Measurements from ENCODE around the gene DNAJB9. TPM values are rescaled to one million over a fixed set of nuclear protein-coding genes. Genes with fewer than 3 reads are reported as not detected.

The DNAJB9 gene
- total RNA-seq, 1 donor from 2014 or later: 28.7 TPM

DNA sequence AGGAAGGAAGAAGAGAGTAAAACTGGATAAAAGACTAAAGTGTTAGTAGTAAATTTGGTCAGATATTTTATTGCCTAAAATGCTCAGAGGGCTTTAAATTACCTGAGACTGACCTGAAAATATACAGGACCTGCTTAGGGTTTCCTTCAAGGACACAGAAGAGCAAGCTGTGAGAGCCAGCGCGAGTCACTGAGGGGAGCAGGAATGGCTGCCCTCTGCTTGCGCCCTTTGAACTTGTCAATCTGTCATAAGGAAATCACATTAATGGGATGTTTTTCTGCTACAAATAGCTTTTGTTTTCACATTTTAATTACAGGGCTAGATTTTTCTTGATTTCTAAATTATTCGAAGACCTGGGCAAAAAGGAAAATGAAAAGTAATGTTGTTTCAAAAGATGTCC is 26.9 kb downstream of the DNAJB9 start:
- no peaks in the 10 kb centered on the region for H3K27me3 ChIP-seq
- no peak overlapping the region for H3K27ac ChIP-seq
- TF ChIP-seq POLR2A (IDR thresholded peaks at IDR 0.05) (no peak), CTCF (IDR thresholded peaks at IDR 0.05) (no peak), POLR2AphosphoS5 (IDR thresholded peaks at IDR 0.05; ENCODE audit: insufficient read depth in 1 of 2, low read depth in 1 of 2) (no peak)
- DNase-seq (ENCODE audit: extremely low spot score in 2 of 2): no peak
- H3K9me3 ChIP-seq: no peaks in the 10 kb centered on the region
- H3K4me3 ChIP-seq: no peak overlapping the region
- intact Hi-C loops (cut with DNase I): no loop called here
- H3K4me1 ChIP-seq: no peaks in the 10 kb centered on the region
- no peaks in the 10 kb centered on the region for H3K36me3 ChIP-seq

- Histone ChIP-seq H3K27ac (no peak overlapping the region), H3K36me3 (no peaks in the 10 kb centered on the region), H3K4me1 (no peaks in the 10 kb centered on the region), H3K4me3 (no peak overlapping the region), H3K9me3 (no peaks in the 10 kb centered on the region), H3K27me3 (no peaks in the 10 kb centered on the region)
- DNase-seq (ENCODE audit: extremely low spot score in 2 of 2): no peak
- TF ChIP-seq POLR2AphosphoS5 (IDR thresholded peaks at IDR 0.05; ENCODE audit: insufficient read depth in 1 of 2, low read depth in 1 of 2): no peak
- no peak for TF ChIP-seq POLR2A (IDR thresholded peaks at IDR 0.05)
- no peak for TF ChIP-seq CTCF (IDR thresholded peaks at IDR 0.05)
- intact Hi-C loops (cut with DNase I): no loop called here
These were observed 28.5 kb downstream of the DNAJB9 start for GRCh38 chr7:108598153-108598552.

GRCh38 chr7:108598914-108599580 is 29.4 kb downstream of the DNAJB9 start:
- intact Hi-C loops (cut with DNase I): no loop called here
- no peak overlapping the region for H3K4me3 ChIP-seq

DNA sequence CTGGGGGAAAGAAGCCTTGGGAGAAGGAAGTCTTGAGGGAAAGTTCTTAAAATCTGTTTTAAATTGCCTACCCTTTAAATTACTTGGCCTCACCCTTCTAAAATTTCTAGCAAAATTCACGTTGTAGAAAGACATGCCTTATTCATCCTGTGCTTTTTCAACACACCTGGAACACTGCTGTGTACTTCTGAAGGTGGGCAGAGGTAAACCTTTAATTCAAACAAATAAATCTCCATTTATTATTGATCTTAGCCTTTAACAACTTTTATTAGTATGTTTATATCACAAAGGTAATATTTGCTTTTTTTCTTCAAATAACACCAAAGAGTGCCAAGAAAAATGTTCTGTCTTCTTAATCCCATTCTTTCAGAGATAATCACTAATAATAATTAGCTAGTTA is 30.7 kb downstream of the DNAJB9 start:
- DNase-seq (ENCODE audit: extremely low spot score in 2 of 2): no peak
- TF ChIP-seq CTCF (IDR thresholded peaks at IDR 0.05) (no peak), POLR2A (IDR thresholded peaks at IDR 0.05) (no peak)
- Histone ChIP-seq H3K4me1 (no peaks in the 10 kb centered on the region), H3K36me3 (no peaks in the 10 kb centered on the region), H3K9me3 (no peaks in the 10 kb centered on the region), H3K4me3 (no peak overlapping the region), H3K27me3 (no peaks in the 10 kb centered on the region), H3K27ac (no peak overlapping the region)
- intact Hi-C loops (cut with DNase I): no loop called here

More at GRCh38 chr7:108598914-108599580, 29.4 kb downstream of the DNAJB9 start:
- no peaks in the 10 kb centered on the region for H3K4me1 ChIP-seq
- H3K27me3 ChIP-seq: no peaks in the 10 kb centered on the region
- no peaks in the 10 kb centered on the region for H3K36me3 ChIP-seq
- no peaks in the 10 kb centered on the region for H3K9me3 ChIP-seq
- TF ChIP-seq CTCF (IDR thresholded peaks at IDR 0.05): no peak
- no peak for TF ChIP-seq POLR2A (IDR thresholded peaks at IDR 0.05)
- no peak for TF ChIP-seq POLR2AphosphoS5 (IDR thresholded peaks at IDR 0.05; ENCODE audit: insufficient read depth in 1 of 2, low read depth in 1 of 2)
- no peak for DNase-seq (ENCODE audit: extremely low spot score in 2 of 2)
- H3K27ac ChIP-seq: no peak overlapping the region

GRCh38 chr7:108603656-108604306 is 34.1 kb downstream of the DNAJB9 start:
- no peaks in the 10 kb centered on the region for H3K27me3 ChIP-seq
- no peaks in the 10 kb centered on the region for H3K4me1 ChIP-seq
- H3K4me3 ChIP-seq: no peak overlapping the region
- no peaks in the 10 kb centered on the region for H3K36me3 ChIP-seq
- intact Hi-C loops (cut with DNase I): no loop called here
- DNase-seq (ENCODE audit: extremely low spot score in 2 of 2): no peak
- H3K9me3 ChIP-seq: no peaks in the 10 kb centered on the region
- no peak overlapping the region for H3K27ac ChIP-seq
- TF ChIP-seq POLR2A (IDR thresholded peaks at IDR 0.05) (no peak), POLR2AphosphoS5 (IDR thresholded peaks at IDR 0.05; ENCODE audit: insufficient read depth in 1 of 2, low read depth in 1 of 2) (no peak), CTCF (IDR thresholded peaks at IDR 0.05) (no peak)

Data from vagina (tissue), 2 donors.